HT-29 (cell line): ENCODE data around the gene CEP89. TPM values are rescaled to one million over a fixed set of nuclear protein-coding genes. Genes with fewer than 3 reads are reported as not detected.
"Not testable (repeated sequence)": the region's sequence is repeated elsewhere in the genome, so short reads cannot be mapped to it uniquely, and the experiment has no call there.

Source experiments
- DNase-seq: peaks from one replicate; pipeline ENCODE4 v3.0.0-alpha.2; 2015; ENCODE audit warnings: low spot score
- total RNA-seq: library from RNA; depleted of rRNA; stranded (reverse); fragments of >200 nt; shearing (Covaris generic); gene quantifications from 2 replicates; pipeline ENCODE4 v1.2.3, GENCODE V29; 2014

CEP89 gene
- total RNA-seq, 1 experiment from 2014 or later = 26.2 TPM

DNA sequence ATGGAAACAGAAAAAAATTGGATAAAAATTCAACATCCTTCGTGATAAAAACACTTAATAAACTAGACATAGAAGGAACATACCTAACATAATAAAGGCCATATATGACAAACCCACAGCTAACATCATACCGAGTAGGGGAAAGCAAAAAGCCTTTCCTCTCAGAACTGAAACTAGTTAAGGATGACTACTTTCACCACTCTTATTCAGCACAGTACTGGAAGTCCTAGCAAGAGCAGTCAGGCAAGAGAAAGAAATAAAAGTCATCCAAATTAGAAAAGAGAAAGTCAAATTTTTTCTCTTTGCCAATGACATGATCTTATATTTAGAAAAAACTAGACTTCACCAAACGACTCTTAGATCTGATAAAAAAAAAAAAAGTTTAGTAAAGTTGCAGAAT lies 76.4 kb downstream of the CEP89 start:
- no peak for DNase-seq

DNA sequence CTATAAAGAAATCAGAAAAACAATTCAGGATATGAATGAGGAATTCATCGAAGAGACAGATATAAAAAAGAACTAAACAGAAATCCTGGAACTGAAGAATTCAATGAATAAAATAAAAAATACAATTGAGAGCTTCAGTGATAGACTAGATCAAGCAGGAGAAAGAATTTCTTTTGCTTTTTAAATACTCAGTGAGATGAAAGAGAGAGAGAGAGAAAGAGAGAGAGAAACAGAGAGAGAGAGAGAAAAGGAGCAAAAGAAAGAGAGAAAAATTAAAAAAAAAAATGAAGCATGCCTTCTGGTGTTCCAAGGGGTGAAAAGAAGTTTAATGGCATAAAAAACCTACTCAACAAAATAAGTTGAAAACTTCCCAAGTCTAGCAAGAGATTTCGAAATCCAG lies 80.1 kb downstream of the CEP89 start:
- no peak for DNase-seq

DNA sequence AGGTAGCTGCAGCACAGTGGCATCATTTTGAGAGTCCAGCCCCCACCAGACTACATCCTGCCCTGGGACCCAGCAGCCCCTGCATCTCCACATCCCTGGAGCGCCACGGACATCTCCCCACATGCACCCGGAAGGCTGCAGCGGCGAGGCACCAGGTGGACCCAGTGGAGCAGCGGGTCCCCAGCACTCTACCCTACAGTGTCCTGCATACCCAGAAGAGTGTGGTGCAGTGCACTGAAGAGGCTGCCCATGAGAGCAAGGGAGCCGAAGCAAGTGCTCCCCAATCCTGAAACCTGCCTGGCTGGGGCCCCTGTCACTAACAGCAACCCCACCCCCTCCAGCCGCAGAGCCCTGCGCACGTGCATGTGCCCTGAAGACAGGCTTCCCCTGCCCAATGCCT lies 80.9 kb downstream of the CEP89 start:
- no peak for DNase-seq

DNA sequence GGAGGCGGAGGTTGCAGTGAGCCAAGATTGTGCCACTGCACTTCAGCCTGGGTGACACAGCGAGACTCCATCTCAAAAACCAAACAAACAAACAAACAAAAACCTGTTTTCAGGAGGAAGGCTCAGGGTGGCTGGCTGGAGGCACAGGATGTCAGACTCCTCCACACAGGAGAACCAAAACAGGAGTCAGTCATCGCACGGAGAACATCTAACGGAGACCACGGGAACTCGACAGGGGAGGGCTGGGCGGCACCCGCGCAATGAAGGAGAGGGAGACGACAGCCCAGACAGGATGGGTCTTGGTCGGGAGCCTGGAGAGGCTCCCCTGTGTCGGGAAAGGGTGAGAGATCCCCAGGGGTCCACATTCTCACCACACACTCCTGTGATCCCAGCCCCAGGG lies 81.4 kb downstream of the CEP89 start:
- DNase-seq = no peak

DNA sequence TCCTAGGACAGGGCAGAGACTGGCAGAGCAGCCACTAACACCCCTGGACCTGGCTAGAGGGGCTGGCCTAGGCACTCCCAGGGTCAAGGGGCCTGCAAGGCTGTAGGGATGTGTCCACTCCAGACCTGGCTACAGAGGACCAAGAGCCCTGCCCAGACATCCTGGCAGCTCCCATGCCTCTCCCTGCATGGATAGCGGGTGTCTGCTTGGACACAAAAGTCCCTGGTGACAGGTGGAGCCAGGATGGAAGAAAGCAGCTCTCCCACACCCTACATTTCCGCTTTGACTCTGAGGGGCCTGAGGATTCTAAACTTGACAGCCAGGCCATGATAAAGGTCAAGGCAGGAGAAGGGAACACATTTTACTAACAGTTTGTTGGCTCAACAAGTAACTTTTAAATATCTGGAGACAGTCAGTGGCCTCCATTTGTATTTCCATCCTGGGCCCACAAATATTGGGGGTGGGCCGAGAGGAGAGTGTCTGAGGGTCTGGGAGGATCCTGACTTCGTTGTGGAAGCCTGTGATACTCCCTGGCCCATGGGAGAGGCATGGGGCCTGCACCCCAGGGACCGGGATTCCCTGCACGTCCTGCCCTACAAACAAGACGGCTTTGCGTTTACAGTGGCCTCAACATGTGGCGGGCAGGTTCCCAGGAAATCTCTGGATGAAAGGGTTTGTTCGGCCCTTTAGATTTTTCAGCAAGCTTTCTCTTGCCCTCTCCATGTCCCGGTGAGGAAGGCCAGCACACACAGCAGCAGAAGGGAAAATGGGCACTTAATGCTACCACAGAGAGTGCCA lies 82.4 kb downstream of the CEP89 start:
- DNase-seq = no peak

DNA sequence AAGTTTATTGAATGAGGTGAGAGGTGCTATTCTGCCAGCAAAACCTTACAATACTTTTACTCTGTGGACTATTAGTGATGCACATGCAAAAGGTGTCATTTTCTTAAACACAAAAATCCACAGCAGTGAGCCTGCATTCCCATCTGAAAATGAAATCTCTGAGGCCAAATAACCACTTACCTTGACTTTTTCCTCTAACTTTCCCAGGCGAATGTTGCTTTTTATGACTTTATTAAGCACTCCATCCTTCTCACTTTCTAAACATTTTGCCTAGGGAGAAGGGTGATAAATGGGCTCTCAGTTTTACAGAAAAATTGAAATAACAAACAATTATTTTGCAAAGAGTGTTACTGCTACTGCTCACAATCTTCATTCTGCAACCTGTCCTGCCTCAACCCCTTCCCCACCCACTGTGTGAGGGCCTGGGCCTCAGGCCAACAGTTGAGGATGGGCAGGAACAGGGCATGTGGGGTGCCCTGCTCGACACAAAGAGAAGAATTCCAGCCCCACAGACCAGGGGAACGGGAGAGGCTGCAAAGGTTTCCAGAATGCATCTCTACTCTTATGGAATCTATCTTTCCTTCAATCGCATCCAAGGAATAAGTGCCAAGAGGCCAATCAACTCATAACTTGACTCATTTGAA lies 84.1 kb downstream of the CEP89 start:
- no peak for DNase-seq

DNA sequence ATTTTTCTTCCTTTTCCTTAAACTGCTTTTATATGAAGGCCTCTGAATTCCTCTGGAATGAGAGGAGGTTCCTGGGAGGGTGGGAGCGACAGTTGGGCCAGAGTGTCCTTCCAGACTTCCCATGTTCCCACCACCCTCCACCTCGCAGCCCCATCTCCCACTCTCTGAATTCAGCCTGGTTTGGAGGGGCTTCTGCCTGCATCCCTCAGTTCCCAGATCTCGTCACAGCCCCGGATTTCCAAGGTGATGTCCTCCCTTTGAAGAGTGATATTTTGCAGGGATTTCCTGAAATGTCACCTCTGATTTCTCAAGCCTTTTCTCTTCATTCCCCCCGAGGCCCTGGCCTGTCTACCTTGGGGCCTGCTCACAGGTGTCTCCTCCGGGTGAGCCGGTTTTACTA lies 85.5 kb downstream of the CEP89 start:
- no peak for DNase-seq

DNA sequence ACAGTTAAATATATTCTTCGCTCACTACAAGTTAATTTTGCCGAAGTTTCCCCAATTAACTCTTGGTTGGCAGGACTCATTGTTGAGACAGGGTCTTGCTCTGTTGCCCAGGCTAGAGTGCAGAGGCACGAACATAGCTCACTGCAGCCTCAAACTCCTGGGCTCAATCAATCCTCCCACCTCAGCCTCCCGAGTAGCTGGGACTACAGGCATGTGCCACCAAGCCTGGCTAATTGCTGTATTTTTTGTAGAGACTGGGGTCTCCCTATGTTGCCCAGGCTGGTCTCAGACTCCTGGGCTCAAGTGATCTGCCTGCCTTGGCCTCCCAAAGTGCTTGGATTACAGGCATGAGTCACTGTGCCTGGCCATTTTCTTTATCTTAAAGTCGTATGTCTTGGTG lies 86.5 kb downstream of the CEP89 start:
- not testable (repeated sequence) for DNase-seq

DNA sequence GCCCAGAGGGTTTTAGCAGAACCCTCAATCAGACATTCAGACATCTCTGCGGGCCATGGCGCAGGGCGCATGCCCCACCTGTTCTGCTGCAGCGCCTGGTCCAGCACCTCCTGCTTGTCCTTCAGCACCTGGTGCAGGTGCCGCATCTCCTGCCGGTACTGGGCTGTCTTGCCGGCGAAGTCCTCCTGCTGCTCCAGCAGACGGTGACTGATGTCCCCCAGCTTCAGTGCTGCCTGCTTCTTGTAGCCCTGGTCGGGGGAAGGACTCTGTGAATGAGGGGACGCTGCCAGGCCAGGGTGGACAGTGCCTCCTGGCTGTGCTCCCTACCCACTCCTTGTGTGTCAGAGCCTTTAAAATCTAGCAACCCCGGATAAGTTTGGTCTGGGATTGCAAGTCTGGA lies 90.0 kb downstream of the CEP89 start:
- DNase-seq = no peak

DNA sequence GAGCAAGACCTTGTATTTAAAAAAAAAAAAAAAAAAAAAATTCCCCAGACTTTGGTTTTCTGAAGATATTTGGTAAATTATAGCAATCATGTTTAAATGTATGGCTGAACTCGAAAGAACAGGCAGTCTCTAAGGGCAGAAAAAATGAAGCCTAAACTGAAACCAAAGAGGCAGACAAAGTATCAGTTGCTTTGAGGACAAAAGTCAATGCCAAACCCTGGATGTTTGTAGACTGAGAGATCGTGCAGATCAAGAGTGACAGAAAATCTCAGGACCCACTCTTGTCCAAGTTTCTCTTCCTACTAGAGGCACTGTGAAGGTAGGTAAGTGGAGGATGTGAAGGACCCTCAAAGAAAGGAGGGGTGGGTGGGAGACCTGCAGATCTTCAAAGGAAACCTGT lies 91.1 kb downstream of the CEP89 start:
- DNase-seq = no peak

DNA sequence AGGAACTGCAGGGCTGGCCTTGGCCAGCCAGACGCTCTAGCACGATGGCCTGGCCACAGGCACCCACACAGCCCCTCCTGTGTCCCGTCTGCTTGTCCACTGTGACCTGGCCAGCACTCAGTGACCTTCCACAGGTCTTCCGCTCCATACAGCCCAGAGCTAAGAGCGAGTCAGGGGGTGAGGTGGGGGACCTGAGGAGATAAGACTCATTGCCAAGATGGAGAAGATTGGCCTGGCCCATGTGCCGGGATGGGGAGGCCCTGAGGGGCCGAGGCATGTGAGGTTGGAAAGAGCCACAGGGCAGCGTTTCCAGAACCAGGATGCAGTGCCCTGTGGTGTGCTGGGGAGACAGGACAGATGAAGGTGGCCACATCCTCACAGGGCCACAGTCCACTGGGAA lies 92.0 kb downstream of the CEP89 start:
- DNase-seq = no peak

DNA sequence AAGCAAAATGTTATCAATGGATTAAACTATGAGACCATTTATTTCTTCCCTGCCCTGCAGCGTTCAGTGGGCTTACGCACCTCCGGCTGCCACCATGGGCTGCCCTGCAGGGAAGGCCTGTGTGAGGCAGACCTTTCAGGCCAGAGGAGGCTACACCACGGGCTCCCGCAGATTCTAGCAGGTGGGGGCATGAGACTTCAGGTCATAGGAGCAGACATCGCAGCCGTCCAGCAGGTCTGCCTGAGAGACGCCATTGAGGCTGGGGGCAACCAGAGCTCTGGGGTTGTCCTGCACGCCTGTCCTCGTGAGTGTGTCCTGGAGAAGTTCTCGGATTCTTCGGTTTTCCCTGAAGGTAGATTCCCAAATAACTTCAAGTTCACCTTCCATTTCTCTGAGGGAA lies 92.8 kb downstream of the CEP89 start:
- DNase-seq = no peak

DNA sequence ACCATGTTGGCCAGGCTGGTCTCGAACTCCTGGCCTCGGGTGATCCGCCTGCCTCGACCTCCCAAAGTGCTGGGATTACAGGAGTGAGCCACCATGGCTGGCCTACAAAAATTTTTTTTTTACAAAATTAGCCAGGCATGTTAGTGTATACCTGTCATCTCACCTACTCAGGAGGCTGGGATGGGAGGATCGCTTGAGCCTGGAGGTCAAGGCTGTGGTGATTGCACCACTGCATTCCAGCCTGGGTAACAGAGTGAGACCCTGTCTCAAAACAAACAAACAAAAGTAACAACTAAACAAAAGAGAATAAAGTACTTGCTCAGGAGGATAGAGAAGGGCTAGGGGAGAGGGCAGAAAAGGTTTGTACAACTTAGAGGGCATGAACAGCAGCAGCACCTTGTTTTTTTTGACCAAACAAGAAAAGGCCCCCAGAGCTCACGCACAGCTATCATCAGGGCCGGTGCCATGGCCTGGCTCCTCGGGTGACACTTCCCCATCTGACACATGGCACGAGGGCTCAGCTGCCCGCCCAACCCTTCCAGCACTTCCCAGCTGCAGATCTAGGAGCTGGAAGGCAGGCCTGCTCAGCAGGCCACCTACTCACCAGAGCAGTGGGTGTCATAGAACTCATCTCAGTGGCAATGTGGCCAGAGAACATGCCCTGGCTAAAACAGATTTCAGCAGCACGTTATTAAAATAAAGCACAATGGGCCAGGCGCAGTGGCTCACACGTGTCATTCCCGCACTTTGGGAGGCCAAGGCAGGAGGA lies 93.6 kb downstream of the CEP89 start:
- DNase-seq = no peak

DNA sequence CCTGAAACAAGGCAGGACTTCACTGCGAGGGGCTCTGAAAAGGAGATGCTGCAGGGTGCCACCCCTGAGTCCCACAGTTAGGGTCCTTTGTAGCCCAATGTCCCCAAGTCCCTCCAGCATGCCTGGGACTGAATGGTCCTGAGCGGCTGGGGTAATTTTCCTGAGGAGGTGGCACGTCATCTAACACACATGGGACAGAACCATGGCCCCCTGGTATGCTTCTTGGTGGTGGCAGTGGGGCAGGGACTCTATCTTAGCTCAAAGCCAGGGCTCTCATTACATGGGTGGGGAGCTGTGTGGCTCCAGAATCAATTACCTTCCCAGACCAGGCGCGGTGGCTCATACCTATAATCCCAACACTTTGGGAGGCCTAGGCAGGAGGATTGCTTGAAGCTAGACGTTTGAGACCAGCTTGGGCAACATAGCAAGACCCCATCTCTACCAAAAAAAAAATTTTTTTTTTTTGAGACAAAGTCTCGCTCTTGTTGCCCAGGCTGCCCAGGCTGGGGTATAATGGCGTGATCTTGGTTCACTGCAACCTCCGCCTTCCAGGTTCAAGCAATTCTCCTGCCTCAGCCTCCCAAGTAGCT lies 94.3 kb downstream of the CEP89 start:
- no peak for DNase-seq

DNA sequence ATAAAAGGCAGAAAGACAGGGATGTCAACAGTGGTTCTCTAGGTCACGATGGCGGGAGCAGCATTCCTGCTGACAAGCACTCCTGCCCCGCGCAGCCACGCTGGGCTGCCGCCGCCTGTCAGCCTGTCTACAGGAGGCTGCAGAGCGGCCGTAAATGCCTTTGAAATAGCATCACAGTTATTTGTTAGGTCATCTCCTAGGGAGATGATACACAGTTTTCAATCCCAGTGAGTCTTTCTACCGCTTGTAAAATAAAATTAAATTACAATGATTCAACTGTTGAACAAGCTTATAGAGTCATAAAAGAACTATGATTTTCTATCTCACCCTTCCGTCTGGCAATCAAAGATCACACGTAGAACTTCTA lies 94.9 kb downstream of the CEP89 start:
- peak; percentile 41 for DNase-seq

DNA sequence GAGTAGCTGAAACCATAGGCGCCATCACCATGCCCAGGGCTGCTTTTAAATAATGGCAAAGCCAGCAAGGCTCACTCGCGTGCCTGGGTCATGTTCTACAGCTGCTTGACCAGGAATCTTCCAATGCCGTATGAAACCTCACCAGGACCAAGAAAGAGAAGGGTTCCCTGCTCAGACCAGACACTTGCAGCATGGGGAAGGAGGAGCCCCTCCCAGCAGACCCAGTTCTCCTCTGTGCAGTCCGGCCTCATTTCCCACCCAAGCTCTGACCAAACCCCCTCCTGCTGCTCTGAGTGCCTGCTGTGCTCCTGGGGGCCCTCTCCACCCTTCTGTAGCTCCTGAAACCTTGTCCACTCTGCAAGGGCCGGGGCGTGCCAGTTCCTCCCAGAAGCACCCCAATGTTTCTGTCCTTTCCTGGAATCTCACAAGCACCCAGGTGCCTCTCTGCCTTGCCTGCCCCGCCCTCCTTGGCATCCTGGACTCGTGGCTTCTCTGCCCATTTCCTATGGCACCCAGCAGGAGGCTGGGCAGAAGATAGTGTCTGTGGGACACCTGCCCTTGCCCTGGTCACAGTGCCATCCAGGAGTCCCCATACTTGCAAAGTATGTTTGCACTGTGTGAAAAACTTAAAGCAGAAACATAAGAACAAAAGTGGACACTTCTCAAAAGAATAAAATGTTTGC lies 95.4 kb downstream of the CEP89 start:
- no peak for DNase-seq

DNA sequence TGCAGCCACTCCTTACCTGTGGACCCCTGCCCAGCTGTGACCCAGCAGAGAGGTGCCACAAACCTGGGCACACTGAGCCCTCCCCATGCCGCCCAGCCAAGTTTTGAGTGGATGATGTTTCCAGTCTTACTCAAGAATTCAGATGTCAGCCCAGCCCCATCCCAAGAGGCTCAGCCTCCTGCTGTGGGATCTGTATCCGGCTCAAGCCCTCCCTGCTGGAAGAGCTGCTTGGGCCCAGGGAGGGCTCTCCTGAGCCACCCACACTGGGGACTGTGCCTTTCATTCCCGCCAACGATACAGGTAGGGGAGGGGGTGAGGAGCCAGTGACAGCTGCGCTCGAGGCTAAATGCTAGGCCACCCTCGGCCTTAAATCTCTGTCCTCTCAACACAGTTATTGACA lies 96.3 kb downstream of the CEP89 start:
- no peak for DNase-seq

DNA sequence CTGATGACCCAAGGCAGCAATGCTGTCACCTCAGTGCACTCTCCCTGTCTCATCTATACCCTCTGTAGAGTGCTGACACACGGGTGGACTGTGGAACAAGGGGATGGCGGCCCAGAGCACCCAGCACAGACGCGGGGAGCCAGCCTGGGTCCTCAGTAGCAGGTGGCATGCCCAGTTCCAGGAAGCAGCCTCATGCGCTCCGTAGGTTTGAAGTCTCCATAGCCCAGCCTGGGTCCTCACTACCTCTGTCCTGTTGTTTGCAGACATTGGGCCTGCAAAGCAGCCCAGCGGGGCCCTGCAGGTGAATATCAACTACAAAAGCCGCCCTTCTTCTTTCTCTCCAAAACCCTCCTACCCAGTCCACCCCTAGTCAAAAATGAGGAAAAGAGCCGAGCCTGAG lies 97.2 kb downstream of the CEP89 start:
- DNase-seq = no peak

DNA sequence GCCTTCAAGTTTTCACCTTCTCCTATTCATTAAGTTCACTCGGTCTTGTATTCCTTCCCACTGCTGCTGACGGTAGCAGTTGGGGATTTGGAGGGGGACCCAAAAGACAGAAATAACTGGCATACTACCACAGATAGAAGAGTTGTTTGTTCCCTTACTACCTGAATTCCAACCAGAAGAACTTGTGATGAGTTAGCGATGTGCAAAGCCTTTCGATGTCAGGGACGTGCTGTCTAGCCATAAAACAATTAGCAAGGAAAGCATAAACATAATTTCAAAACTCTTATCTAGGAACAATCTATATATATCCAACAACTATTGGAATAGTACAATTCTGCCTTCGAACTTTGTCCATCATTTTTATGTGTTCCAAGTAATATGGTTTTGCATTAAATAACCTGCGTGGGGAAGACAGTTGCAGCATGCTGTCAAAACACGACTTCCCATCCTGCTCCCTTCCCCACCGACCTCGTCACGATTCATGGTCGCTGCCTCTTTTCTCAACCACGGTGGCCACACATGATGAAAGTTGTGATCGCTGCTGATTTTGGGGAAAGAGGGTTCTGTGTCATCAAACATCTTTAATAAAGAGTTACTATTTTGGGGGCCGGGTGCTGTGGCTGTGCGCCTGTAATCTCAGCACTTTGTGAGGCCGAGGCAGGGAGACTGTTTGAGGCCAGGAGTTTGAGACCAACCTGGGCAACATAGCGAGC lies 98.4 kb downstream of the CEP89 start:
- DNase-seq = no peak

DNA sequence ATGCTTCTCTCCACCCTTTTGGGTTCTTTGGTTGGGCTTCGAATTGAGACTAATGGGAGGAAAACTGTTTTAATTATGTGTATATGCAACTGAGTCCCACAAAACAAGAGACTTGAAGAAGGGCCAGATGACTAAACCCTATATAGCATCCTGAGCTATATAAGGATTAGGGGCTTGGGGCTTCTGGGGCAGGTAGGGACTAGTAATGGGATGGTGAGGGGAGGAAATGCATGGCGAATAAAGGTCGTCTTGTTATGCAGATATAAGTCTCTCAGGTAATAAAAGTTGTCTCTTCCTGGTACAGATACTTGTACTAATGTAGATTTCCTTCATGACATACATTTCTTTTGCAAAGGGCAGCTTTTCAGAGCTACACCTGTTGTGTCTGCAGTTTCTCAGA lies 99.4 kb downstream of the CEP89 start:
- DNase-seq = no peak

DNA sequence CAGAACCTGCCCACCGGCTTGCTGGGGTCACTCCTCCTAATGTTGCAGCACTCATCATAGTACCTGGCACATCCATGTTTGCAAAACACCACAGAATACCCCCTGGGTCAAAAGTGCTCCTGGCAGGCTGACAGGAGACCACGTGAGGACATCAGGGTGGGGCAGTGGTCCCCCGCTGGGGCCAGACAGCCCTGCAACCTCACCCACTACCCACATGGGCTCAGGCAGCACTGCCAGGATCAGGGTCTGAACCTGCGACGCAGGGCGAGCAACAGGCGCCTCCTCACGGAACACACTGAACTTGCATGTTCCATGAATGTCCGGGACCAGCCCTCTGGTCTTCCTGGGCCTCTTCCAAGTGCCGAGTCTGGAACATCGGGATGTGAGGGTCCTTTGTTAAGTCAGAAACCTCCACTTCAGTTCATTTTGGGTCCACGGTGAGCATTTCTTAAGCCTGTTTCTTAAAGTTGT lies 100.7 kb downstream of the CEP89 start:
- DNase-seq = no peak
